ENCODE data around the gene GOPC.

GOPC gene

DNA sequence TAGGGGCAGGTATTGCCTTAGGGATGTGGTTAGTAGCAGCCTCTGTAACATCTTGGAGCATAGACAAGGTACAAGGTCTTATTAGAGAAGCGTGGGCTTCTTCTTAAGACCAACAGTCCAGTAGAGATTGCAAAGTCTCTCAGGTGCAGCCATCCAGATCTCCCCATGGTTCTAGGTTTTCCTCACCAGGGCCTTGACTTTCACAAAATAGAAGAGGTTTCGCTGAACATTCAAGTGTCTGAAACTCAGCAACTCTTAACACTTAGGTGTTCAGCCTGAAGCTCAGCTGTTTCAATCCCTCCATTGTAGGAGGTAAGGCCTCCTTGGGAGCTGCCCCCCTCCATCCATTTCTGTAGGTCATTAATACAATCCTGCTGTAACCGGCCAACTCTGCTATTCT, 44.4 kb downstream of the GOPC start:
- no peak for TF ChIP-seq SIN3A (IDR thresholded peaks at IDR 0.05; ENCODE audit: borderline replicate concordance, insufficient read depth, low read length)
- TF ChIP-seq, protein P1, sequence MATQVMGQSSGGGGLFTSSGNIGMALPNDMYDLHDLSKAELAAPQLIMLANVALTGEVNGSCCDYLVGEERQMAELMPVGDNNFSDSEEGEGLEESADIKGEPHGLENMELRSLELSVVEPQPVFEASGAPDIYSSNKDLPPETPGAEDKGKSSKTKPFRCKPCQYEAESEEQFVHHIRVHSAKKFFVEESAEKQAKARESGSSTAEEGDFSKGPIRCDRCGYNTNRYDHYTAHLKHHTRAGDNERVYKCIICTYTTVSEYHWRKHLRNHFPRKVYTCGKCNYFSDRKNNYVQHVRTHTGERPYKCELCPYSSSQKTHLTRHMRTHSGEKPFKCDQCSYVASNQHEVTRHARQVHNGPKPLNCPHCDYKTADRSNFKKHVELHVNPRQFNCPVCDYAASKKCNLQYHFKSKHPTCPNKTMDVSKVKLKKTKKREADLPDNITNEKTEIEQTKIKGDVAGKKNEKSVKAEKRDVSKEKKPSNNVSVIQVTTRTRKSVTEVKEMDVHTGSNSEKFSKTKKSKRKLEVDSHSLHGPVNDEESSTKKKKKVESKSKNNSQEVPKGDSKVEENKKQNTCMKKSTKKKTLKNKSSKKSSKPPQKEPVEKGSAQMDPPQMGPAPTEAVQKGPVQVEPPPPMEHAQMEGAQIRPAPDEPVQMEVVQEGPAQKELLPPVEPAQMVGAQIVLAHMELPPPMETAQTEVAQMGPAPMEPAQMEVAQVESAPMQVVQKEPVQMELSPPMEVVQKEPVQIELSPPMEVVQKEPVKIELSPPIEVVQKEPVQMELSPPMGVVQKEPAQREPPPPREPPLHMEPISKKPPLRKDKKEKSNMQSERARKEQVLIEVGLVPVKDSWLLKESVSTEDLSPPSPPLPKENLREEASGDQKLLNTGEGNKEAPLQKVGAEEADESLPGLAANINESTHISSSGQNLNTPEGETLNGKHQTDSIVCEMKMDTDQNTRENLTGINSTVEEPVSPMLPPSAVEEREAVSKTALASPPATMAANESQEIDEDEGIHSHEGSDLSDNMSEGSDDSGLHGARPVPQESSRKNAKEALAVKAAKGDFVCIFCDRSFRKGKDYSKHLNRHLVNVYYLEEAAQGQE (IDR thresholded peaks at IDR 0.05; ENCODE audit: insufficient read depth in 1 of 2, low read depth in 2 of 2, low read length in 2 of 2): no peak
- no peak for TF ChIP-seq TAF1 (IDR thresholded peaks at IDR 0.05; ENCODE audit: borderline replicate concordance, insufficient read depth, low read length)
- no peak for TF ChIP-seq POLR2AphosphoS5 (IDR thresholded peaks at IDR 0.05; ENCODE audit: low read depth, low read length)
- TF ChIP-seq FOXP2 (optimal IDR thresholded peaks at IDR 0.05; ENCODE audit: borderline replicate concordance, extremely low read depth, extremely low read length, insufficient read depth): no peak

DNA sequence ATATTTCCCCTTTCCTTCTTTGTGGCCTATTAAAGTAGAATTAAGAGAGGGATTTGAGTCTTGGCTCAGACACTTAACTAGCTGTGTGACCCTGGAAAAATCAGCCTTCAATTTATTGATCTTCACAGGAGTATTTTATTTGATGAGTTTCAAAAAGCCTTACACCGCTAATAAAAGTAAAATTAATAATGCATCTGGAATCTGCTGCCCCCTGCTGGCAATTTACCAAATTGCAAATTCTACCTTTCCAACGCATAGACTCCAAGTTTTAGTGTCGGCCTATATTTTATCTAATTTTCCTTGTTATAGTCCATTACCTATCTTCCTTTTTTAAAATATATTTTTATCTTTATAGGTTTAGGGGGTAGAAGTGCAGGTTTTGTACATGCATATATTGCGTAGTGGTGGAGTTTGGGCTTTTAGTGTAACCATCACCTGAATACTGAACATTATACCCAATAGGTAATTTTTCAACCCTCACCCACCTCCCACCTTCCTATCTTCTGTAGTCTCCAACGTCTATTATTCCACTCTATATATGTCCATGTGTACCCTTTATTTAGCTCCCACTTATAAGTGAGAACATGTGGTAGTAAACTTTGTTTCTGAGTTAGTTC, 46.3 kb downstream of the GOPC start:
- TF ChIP-seq TAF1 (IDR thresholded peaks at IDR 0.05; ENCODE audit: borderline replicate concordance, insufficient read depth, low read length) (no peak), FOXP2 (optimal IDR thresholded peaks at IDR 0.05; ENCODE audit: borderline replicate concordance, extremely low read depth, extremely low read length, insufficient read depth) (no peak)
- TF ChIP-seq, protein P1 (IDR thresholded peaks at IDR 0.05; ENCODE audit: insufficient read depth in 1 of 2, low read depth in 2 of 2, low read length in 2 of 2): no peak

DNA sequence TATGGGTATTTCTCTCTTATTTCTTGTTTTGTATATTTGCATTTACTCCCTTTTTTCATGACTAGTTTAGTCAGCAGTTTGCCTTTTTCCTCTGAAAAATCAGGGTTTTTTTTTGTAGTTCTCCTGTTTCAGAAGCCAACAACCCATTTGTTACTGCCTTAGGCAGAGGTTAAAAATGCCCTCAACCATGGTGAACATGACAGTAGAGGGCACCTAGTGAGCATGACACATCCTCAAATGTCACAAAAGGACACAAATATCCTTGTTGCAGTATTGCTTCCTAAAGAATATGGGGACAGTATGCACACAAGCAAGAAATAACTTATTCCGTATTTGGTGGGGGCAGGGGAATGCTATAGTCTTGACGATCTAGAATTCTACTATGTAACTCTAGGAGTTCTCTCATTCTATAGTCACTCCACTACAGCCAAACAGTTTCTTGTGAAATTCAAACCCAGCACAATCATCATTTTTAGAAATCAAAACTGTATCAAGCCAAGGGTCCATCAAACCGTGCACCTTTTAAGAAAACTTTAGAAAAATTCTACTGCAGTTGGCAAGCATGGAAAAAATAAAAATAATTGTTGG, 47.0 kb downstream of the GOPC start:
- TF ChIP-seq FOXP2 (optimal IDR thresholded peaks at IDR 0.05; ENCODE audit: borderline replicate concordance, extremely low read depth, extremely low read length, insufficient read depth) (no peak), SIN3A (IDR thresholded peaks at IDR 0.05; ENCODE audit: borderline replicate concordance, insufficient read depth, low read length) (no peak), TAF1 (IDR thresholded peaks at IDR 0.05; ENCODE audit: borderline replicate concordance, insufficient read depth, low read length) (no peak), POLR2AphosphoS5 (IDR thresholded peaks at IDR 0.05; ENCODE audit: low read depth, low read length) (no peak)
- TF ChIP-seq, protein P1 (IDR thresholded peaks at IDR 0.05; ENCODE audit: insufficient read depth in 1 of 2, low read depth in 2 of 2, low read length in 2 of 2): no peak

DNA sequence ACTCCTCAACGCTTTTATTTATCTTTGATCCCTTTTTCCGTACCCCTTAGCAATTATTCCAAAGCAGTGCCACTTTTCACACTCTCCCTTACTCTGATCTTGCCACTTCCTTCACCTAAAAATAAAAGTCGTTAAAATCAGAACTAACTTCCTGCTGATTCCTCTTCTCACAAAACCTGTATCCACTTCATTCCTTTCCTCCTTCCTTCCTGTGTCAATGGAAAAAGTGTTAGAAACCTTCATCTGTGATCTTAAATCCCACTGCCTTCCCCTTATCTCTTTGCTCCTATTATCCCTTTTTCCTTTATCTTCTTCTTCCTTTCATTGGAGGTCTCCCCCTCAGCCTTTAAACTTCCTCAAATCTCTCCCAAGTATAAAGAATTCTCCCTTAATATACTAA, 49.2 kb downstream of the GOPC start:
- TF ChIP-seq FOXP2 (optimal IDR thresholded peaks at IDR 0.05; ENCODE audit: borderline replicate concordance, extremely low read depth, extremely low read length, insufficient read depth) (no peak), TAF1 (IDR thresholded peaks at IDR 0.05; ENCODE audit: borderline replicate concordance, insufficient read depth, low read length) (no peak), SIN3A (IDR thresholded peaks at IDR 0.05; ENCODE audit: borderline replicate concordance, insufficient read depth, low read length) (no peak), POLR2AphosphoS5 (IDR thresholded peaks at IDR 0.05; ENCODE audit: low read depth, low read length) (no peak)
- TF ChIP-seq, protein P1 (IDR thresholded peaks at IDR 0.05; ENCODE audit: insufficient read depth in 1 of 2, low read depth in 2 of 2, low read length in 2 of 2): no peak

All from PFSK-1 (cell line).